ENCODE measurements around the gene MRPL42. TPM values are rescaled to one million over a fixed set of nuclear protein-coding genes. Genes with fewer than 3 reads are reported as not detected.

Gene MRPL42
- total and polyA plus RNA-seq, 2 of the 4 experiments (the other 2 are of a cell fraction) = 64.2 to 90.7 TPM

DNA sequence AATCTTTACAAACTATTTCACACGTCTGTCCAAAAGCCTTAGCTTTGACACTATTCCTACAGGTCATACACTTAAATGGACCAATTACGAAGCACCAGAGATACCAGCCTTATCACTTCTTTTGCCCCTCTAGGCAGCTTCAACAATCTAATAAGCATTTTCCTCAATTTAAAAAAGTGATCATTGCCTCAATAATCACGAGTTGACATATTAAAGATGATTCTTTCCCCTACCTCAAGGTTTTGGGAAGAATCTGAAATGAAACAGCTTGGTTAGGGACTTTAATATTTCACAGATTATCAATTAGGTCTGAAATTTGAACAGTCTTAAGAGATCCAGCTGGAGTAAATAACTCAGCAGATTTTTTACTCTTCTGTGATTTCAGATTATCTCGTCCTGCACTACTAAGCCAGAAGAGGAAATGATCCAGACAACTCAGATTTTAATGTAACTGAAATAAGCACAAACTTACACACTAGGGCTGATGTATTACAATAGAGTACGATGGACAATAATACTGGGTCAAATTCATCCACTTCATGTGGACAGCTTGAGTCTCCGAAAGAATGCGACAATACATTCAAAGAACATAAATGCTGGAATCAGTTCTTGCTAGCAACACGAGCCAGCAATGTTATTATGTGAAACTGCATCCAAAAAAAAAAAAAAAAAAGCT, 41.4 kb upstream of the MRPL42 start:
- peaks cover 17% of the 10 kb centered on the region for H3K9me1 ChIP-seq (ENCODE audit: insufficient read depth, low read length)
- intact Hi-C loops (cut with micrococcal nuclease) (loop anchor here (5.0 kb wide), 1 partner anchor 676 kb away; no protein-coding TSS in a partner anchor), dilution Hi-C loops (cut with HindIII; ENCODE audit: low sequenced_read_pairs, unreplicated experiment) (no loop called here), in situ Hi-C loops (cut with MboI; ENCODE audit: low sequenced_read_pairs) (no loop called here)
- peaks cover 82% of the 10 kb centered on the region for H4K20me1 ChIP-seq (ENCODE audit: insufficient read depth, low read length)
- WGBS, 2 experiments (ENCODE audit: extremely low coverage in 2 of 2, insufficient read length in 1 of 2) = 80% methylated on average over 2 of the region's 8 CpGs; no CpG with 5 or more reads in 1 of the 2 experiments
- H3K9me3 ChIP-seq (ENCODE audit: control insufficient read depth, insufficient read depth, low read length) = no peaks in the 10 kb centered on the region
- no peak overlapping the region for H2BK15ac ChIP-seq (ENCODE audit: low read depth, low read length)
- peak overlapping the region; percentile 55 for H3K23ac ChIP-seq (ENCODE audit: low read depth, low read length)
- no peak overlapping the region for H4K91ac ChIP-seq (ENCODE audit: insufficient read depth, low read depth, low read length)
- H3K27me3 ChIP-seq (ENCODE audit: control insufficient read depth, insufficient read depth, low read length) = no peaks in the 10 kb centered on the region
- H3K14ac ChIP-seq (replicated peaks; ENCODE audit: low read depth, low read length) = peak overlapping the region; percentile 6; the same call in 1 of the 2 replicates
- peak overlapping the region; percentile 58 for H2BK5ac ChIP-seq (ENCODE audit: low read depth, low read length, poor library complexity, severe bottlenecking)
- H3K36me3 ChIP-seq (ENCODE audit: control insufficient read depth, insufficient read depth, low read length) = no peaks in the 10 kb centered on the region
- no peak overlapping the region for H3K56ac ChIP-seq (ENCODE audit: extremely low read depth, insufficient read depth, low read length)
- no TSS peak for BruUV-seq (replicated peaks)
- no peak overlapping the region for H2AK9ac ChIP-seq (replicated peaks; ENCODE audit: low read depth, low read length, poor library complexity)
- ChIA-PET POLR2A (ENCODE audit: unreplicated experiment) (no interaction called here), CTCF (interaction anchor here (0.6 kb wide), 1 partner anchor 777 kb away, joined by 4 read pairs; no protein-coding TSS in a partner anchor)
- no peak for DNase-seq
- H3K4ac ChIP-seq (ENCODE audit: low read depth, low read length) = no peak overlapping the region
- peaks cover 14 to 57% of the 10 kb centered on the region in 2 experiments for H3K79me1 ChIP-seq (ENCODE audit: low read depth in 1 of 2, low read length in 2 of 2)
- peaks cover 29% of the 10 kb centered on the region for H3K4me1 ChIP-seq (ENCODE audit: control insufficient read depth, insufficient read depth, low read length)
- TF ChIP-seq NFE2L2 (IDR thresholded peaks at IDR 0.05; ENCODE audit: low read depth, low read length) = no peak
- TF ChIP-seq RAD21 (IDR thresholded peaks at IDR 0.05; ENCODE audit: low read length) = no peak
- TF ChIP-seq USF2 (IDR thresholded peaks at IDR 0.05; ENCODE audit: low read depth, low read length) = no peak
- TF ChIP-seq, protein P1, sequence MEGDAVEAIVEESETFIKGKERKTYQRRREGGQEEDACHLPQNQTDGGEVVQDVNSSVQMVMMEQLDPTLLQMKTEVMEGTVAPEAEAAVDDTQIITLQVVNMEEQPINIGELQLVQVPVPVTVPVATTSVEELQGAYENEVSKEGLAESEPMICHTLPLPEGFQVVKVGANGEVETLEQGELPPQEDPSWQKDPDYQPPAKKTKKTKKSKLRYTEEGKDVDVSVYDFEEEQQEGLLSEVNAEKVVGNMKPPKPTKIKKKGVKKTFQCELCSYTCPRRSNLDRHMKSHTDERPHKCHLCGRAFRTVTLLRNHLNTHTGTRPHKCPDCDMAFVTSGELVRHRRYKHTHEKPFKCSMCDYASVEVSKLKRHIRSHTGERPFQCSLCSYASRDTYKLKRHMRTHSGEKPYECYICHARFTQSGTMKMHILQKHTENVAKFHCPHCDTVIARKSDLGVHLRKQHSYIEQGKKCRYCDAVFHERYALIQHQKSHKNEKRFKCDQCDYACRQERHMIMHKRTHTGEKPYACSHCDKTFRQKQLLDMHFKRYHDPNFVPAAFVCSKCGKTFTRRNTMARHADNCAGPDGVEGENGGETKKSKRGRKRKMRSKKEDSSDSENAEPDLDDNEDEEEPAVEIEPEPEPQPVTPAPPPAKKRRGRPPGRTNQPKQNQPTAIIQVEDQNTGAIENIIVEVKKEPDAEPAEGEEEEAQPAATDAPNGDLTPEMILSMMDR (conservative IDR thresholded peaks at IDR 0.05; ENCODE audit: low read depth, low read length) = no peak
- TF ChIP-seq RCOR1 (IDR thresholded peaks at IDR 0.05; ENCODE audit: insufficient replicate concordance, low read length) = no peak
- no peak for TF ChIP-seq MXI1 (IDR thresholded peaks at IDR 0.05; ENCODE audit: borderline replicate concordance, low read depth, low read length)
- no peak for TF ChIP-seq POLR2A (IDR thresholded peaks at IDR 0.05; ENCODE audit: low read depth, low read length)
- TF ChIP-seq SMC3 (IDR thresholded peaks at IDR 0.05; ENCODE audit: low read depth, low read length) = no peak
- TF ChIP-seq MAFK (IDR thresholded peaks at IDR 0.05; ENCODE audit: low read depth, low read length) = no peak
- no peak for TF ChIP-seq RFX5 (IDR thresholded peaks at IDR 0.05; ENCODE audit: low read depth, low read length)
- no peak for TF ChIP-seq FOS (IDR thresholded peaks at IDR 0.05; ENCODE audit: low read depth, low read length)
- TF ChIP-seq ELK1 (IDR thresholded peaks at IDR 0.05; ENCODE audit: borderline replicate concordance, low read depth, low read length) = no peak
- no peak for TF ChIP-seq BHLHE40 (IDR thresholded peaks at IDR 0.05; ENCODE audit: low read depth, low read length)
- TF ChIP-seq CEBPB (IDR thresholded peaks at IDR 0.05; ENCODE audit: low read depth, low read length) = no peak
- ATAC-seq (ENCODE audit: low read depth) = no peak
- no peak overlapping the region for H2AFZ ChIP-seq (replicated peaks; ENCODE audit: low read length, poor library complexity)
- H3K4me2 ChIP-seq (ENCODE audit: low read depth, low read length) = peak overlapping the region; percentile 87
- 0 out of 4 replicates have a peak overlapping the region, but pooled peaks of 1 of the 2 experiments have one; percentile 29 for H4K8ac ChIP-seq (ENCODE audit: low read depth in 2 of 2, low read length in 2 of 2)
- H3K18ac ChIP-seq (ENCODE audit: low read depth, low read length) = peak overlapping the region; percentile 76; the same call in 1 of the 2 replicates
- no peak overlapping the region for H2BK20ac ChIP-seq (ENCODE audit: low read depth, low read length)
- H4K5ac ChIP-seq (ENCODE audit: low read depth, low read length) = peak overlapping the region; percentile 74; the same call in 1 of the 2 replicates
- H3K27ac ChIP-seq (ENCODE audit: insufficient read depth, low read length) = no peak overlapping the region
- H2AK5ac ChIP-seq (ENCODE audit: low read depth, low read length) = no peak overlapping the region
- H2BK120ac ChIP-seq (ENCODE audit: low read depth, low read length) = no peak overlapping the region
- no peak overlapping the region for H3K9ac ChIP-seq (ENCODE audit: low read depth, low read length)
- H3K4me3 ChIP-seq (ENCODE audit: insufficient read depth, low read depth, low read length) = no peak overlapping the region
